A549 (cell line): ENCODE data around the gene SH3D21.

Experiments
- BHLHE40 ChIP-seq: IDR thresholded peaks from 2 replicates; pipeline ENCODE4 v1.6.1; 2012; ENCODE audit warnings: low read depth, low read length, inconsistent platforms
- CHD2 ChIP-seq: fragments of 150-350 bp; IDR thresholded peaks from 2 replicates; pipeline ENCODE4 v1.6.1; 2014; ENCODE audit warnings: low read length; ENCODE audit not compliant: partially characterized antibody
- ESRRA ChIP-seq: fragments of 150-350 bp; IDR thresholded peaks from 2 replicates; pipeline ENCODE4 v1.6.1; 2014; ENCODE audit warnings: mild to moderate bottlenecking, low read length, borderline replicate concordance
- POLR2A ChIP-seq: IDR thresholded peaks from 2 replicates; pipeline ENCODE4 v1.6.1; 2012; ENCODE audit warnings: mild to moderate bottlenecking, low read length
- POLR2AphosphoS2 ChIP-seq: conservative IDR thresholded peaks from 2 replicates; pipeline ENCODE4 v1.6.1; 2012; ENCODE audit warnings: low read length, improper control_type of control experiment, inconsistent platforms
- RAD21 ChIP-seq, 2 experiments: fragments of >200 bp in 1 of 2; sonication (Bioruptor Twin) in 1 of 2; formaldehyde crosslinking in 1 of 2; IDR thresholded peaks in 1 of 2; conservative IDR thresholded peaks in 1 of 2; 2 replicates in 1 of 2; 3 replicates in 1 of 2; pipeline ENCODE4 v1.6.1; 2012 to 2018; ENCODE audit warnings: inconsistent platforms in 1 of 2
- TF ChIP-seq, protein P1 (sequence below): fragments of >200 bp; sonication (Bioruptor Twin); formaldehyde crosslinking; IDR thresholded peaks from 3 replicates; pipeline ENCODE4 v1.5.1; 2016

GRCh38 chr1:36359911-36360550, 53.9 kb downstream of the SH3D21 start:
- TF ChIP-seq, protein P1, sequence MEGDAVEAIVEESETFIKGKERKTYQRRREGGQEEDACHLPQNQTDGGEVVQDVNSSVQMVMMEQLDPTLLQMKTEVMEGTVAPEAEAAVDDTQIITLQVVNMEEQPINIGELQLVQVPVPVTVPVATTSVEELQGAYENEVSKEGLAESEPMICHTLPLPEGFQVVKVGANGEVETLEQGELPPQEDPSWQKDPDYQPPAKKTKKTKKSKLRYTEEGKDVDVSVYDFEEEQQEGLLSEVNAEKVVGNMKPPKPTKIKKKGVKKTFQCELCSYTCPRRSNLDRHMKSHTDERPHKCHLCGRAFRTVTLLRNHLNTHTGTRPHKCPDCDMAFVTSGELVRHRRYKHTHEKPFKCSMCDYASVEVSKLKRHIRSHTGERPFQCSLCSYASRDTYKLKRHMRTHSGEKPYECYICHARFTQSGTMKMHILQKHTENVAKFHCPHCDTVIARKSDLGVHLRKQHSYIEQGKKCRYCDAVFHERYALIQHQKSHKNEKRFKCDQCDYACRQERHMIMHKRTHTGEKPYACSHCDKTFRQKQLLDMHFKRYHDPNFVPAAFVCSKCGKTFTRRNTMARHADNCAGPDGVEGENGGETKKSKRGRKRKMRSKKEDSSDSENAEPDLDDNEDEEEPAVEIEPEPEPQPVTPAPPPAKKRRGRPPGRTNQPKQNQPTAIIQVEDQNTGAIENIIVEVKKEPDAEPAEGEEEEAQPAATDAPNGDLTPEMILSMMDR: no peak
- TF ChIP-seq ESRRA (no peak), POLR2A (no peak), RAD21 (conservative IDR thresholded peaks at IDR 0.05 in 1 of 2, IDR thresholded peaks at IDR 0.05 in 1 of 2) (no peak), POLR2AphosphoS2 (no peak), CHD2 (no peak), BHLHE40 (no peak)
